ENCODE data around the gene L1CAM. TPM values are rescaled to one million over a fixed set of nuclear protein-coding genes. Genes with fewer than 3 reads are reported as not detected.

Gene L1CAM
- total and polyA plus RNA-seq, 2 of the 8 experiments (the other 6 are each of a cell fraction or from before 2014, with no cell fraction given): 11.0 to 43.0 TPM

DNA sequence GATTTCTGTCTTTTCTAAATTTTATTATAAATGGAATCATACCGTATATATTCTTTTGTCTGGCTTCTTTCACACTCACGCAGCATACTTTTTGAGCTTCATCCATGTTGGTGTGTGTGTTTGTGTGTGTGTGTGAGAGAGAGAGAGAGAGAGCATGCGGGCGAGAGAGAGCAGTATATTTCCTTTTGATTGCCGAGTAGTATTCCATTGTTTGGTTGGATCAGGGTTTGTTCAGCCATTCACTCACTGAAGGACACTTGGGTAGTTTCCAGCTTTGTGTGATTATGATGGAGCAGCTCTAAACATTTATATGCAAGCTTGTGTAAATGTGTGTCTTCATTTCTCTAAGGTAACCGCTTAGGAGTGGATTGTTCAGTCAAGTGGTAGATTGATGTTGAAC lies 3.1 kb upstream of the L1CAM start:
- TF ChIP-seq SP4 (IDR thresholded peaks at IDR 0.05; ENCODE audit: low read length) (no peak), SIRT6 (IDR thresholded peaks at IDR 0.05; ENCODE audit: low read length) (no peak), ASH2L (IDR thresholded peaks at IDR 0.05; ENCODE audit: low read length) (no peak), CHD1 (IDR thresholded peaks at IDR 0.05; ENCODE audit: low read depth, low read length) (no peak), HDAC6 (IDR thresholded peaks at IDR 0.05; ENCODE audit: low read depth, low read length) (no peak), POLR2A (IDR thresholded peaks at IDR 0.05; ENCODE audit: control extremely low read depth in 1 of 2, low read depth in 2 of 2, low read length in 2 of 2) (no peak), ATF2 (IDR thresholded peaks at IDR 0.05; ENCODE audit: low read length) (no peak)
- Histone ChIP-seq H3K4me1 (replicated peaks in 1 of 4; ENCODE audit: control insufficient read depth in 3 of 4, insufficient read depth in 4 of 4, low read length in 3 of 4) (peaks cover 0 to 15% (median 6%) of the 10 kb centered on the region in 4 experiments; a peak in 5 of 7 replicates), H2AFZ (ENCODE audit: low read length) (no peak overlapping the region), H3K4ac (replicated peaks; ENCODE audit: insufficient read length, low read depth, low read length) (no peak overlapping the region), H3K79me1 (ENCODE audit: low read depth, low read length) (no peaks in the 10 kb centered on the region), H3K27ac (ENCODE audit: low read depth, low read length) (no peak overlapping the region), H4K20me1 (replicated peaks in 1 of 2; ENCODE audit: control insufficient read depth in 1 of 2, insufficient read depth in 2 of 2, low read length in 2 of 2) (no peaks in the 10 kb centered on the region), H2BK20ac (ENCODE audit: low read length) (no peak overlapping the region), H3K79me2 (ENCODE audit: control insufficient read depth in 1 of 2, insufficient read depth in 2 of 2, low read length in 2 of 2) (no peaks in the 10 kb centered on the region), H3K23ac (ENCODE audit: insufficient read length) (no peak overlapping the region), H3K4me2 (ENCODE audit: insufficient read depth in 1 of 2, low read depth in 2 of 2, low read length in 2 of 2) (no peak overlapping the region), H3K23me2 (ENCODE audit: low read depth, low read length) (peaks cover 8% of the 10 kb centered on the region; the same call in 1 of the 2 replicates), H3K36me3 (ENCODE audit: control insufficient read depth in 2 of 4, insufficient read depth in 4 of 4, low read length in 3 of 4) (no peaks in the 10 kb centered on the region), H3K9ac (replicated peaks in 1 of 4; ENCODE audit: extremely low read depth in 1 of 4, low read depth in 3 of 4, low read length in 3 of 4) (no peak overlapping the region), H4K5ac (ENCODE audit: insufficient read length, low read depth, low read length) (no peak overlapping the region), H3K9me3 (ENCODE audit: insufficient read depth in 2 of 2, low read depth in 1 of 2, low read length in 1 of 2) (no peaks in the 10 kb centered on the region), H3K18ac (ENCODE audit: extremely low read depth, low read length) (no peak overlapping the region), H3K4me3 (ENCODE audit: extremely low read depth in 1 of 4, insufficient read depth in 2 of 4, low read depth in 3 of 4, low read length in 4 of 4) (no peak overlapping the region), H2BK12ac (ENCODE audit: low read depth, low read length) (no peak overlapping the region), H4K91ac (replicated peaks; ENCODE audit: insufficient read length, low read length) (no peak overlapping the region), H3K27me3 (replicated peaks in 1 of 4; ENCODE audit: control insufficient read depth in 3 of 4, extremely low read depth in 1 of 4, insufficient read depth in 3 of 4, low read length in 3 of 4) (peaks cover 0 to 17% (median under 1%) of the 10 kb centered on the region in 4 experiments; a peak in 3 of 7 replicates), H2AK5ac (ENCODE audit: low read depth, low read length) (no peak overlapping the region), H2BK15ac (ENCODE audit: low read length) (no peak overlapping the region), H4K8ac (ENCODE audit: extremely low read depth, insufficient read depth, low read length) (no peak overlapping the region), H3K14ac (ENCODE audit: insufficient read length) (no peak overlapping the region), H3K56ac (replicated peaks; ENCODE audit: insufficient read length, low read depth, low read length) (no peak overlapping the region), H2BK120ac (replicated peaks; ENCODE audit: low read depth, low read length) (no peak overlapping the region), H2BK5ac (ENCODE audit: low read depth, low read length) (no peak overlapping the region)
- FAIRE-seq: no peak
- POLR2A ChIA-PET (ENCODE audit: partially characterized antibody): interaction anchor here (0.6 to 1.6 kb wide), 4 partner anchors 16 to 82 kb away, joined by 3 to 4 read pairs (median 3); no protein-coding TSS in a partner anchor
- CTCF ChIA-PET (ENCODE audit: partially characterized antibody): interaction anchor here (0.8 to 2.2 kb wide), 4 partner anchors 34 to 162 kb away, joined by 3 to 4 read pairs (median 4); no protein-coding TSS in a partner anchor
- DNase-seq (ENCODE audit: low read depth in 1 of 2, low spot score in 2 of 2): no peak
- 93% methylated on average over 6 of the region's 6 CpGs; no CpG with 5 or more reads in 1 of the 2 experiments for WGBS, 2 experiments (ENCODE audit: extremely low coverage in 1 of 2, insufficient coverage in 1 of 2, insufficient read length in 1 of 2, insufficient replicate concordance in 2 of 2, low coverage in 1 of 2, low lambda C conversion rate in 2 of 2, missing lambda C conversion rate in 1 of 2)
